Lower leg skin (tissue), 4 donors: ENCODE data around the gene ARL6IP6. TPM values are rescaled to one million over a fixed set of nuclear protein-coding genes. Genes with fewer than 3 reads are reported as not detected.

ENCODE experiments used
- DNase-seq, 2 donors: peaks; one replicate each; pipeline ENCODE4 v3.0.0-alpha.2; 2019; ENCODE audit warnings: low spot score in 2 of 2
- H3K4me3 ChIP-seq: fragments of 200-600 bp; sonication (generic); 2 replicates; pipeline ENCODE4 v1.5.1; 2017; ENCODE audit warnings: mild to moderate bottlenecking, low read depth; ENCODE audit not compliant: poor library complexity, severe bottlenecking
- POLR2A ChIP-seq, 2 donors: fragments of 450-650 bp; IDR thresholded peaks; one replicate each; pipeline ENCODE4 v1.6.1; 2016 to 2017; ENCODE audit warnings: antibody characterized with exemption in 2 of 2, mild to moderate bottlenecking in 1 of 2, moderate library complexity in 1 of 2
- WGBS, 2 donors: methylation state at CpG; one replicate each; pipeline ENCODE4 v1.1.5; 2018; 5-methylcytosine and 5-hydroxymethylcytosine counted together
- intact Hi-C: fragments of 100-400 bp; cut with DNase I; formaldehyde crosslinking; loops from one replicate; pipeline ENCODE4 v1.15.0; 2023; ENCODE audit warnings: low total_unique reads
- total RNA-seq, 4 donors: library from RNA; depleted of rRNA; stranded (reverse); fragments of >200 nt; gene quantifications; one replicate each; pipeline ENCODE4 v1.1.0, GENCODE V29; 2016
- TF ChIP-seq, protein P1 (sequence below), 3 donors: fragments of 450-650 bp; IDR thresholded peaks; one replicate each; pipeline ENCODE4 v1.5.1; 2016; ENCODE audit warnings: antibody characterized with exemption in 3 of 3, mild to moderate bottlenecking in 3 of 3, moderate library complexity in 2 of 3

Gene ARL6IP6
- total RNA-seq, 4 donors from 2014 or later = 33.6 to 45.3 (median 38.6) TPM

DNA sequence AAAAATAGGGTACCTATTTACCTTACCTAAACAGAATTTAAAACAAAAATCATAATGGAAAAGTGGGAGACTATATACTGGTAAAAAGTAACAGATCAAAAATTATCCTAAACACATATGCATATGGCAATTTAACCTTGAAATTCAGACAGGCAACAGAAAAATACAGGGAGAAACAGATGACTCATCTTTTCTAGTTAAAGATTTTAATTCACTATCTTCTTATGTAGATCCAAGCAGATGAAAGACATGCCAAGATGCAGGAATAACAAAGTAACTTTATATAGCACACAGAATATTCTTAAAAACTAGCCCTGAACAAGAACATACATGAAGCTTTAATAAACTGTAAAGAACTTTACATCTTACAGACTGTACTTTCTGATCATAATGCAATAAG is 32.1 kb upstream of the ARL6IP6 start:
- TF ChIP-seq, protein P1, sequence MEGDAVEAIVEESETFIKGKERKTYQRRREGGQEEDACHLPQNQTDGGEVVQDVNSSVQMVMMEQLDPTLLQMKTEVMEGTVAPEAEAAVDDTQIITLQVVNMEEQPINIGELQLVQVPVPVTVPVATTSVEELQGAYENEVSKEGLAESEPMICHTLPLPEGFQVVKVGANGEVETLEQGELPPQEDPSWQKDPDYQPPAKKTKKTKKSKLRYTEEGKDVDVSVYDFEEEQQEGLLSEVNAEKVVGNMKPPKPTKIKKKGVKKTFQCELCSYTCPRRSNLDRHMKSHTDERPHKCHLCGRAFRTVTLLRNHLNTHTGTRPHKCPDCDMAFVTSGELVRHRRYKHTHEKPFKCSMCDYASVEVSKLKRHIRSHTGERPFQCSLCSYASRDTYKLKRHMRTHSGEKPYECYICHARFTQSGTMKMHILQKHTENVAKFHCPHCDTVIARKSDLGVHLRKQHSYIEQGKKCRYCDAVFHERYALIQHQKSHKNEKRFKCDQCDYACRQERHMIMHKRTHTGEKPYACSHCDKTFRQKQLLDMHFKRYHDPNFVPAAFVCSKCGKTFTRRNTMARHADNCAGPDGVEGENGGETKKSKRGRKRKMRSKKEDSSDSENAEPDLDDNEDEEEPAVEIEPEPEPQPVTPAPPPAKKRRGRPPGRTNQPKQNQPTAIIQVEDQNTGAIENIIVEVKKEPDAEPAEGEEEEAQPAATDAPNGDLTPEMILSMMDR (IDR thresholded peaks at IDR 0.05) = no peak
- no peak for TF ChIP-seq POLR2A (IDR thresholded peaks at IDR 0.05)
- no peak for DNase-seq
- no peak overlapping the region for H3K4me3 ChIP-seq
- intact Hi-C loops = no loop called here

GRCh38 chr2:152693033-152693432 is 25.4 kb upstream of the ARL6IP6 start:
- TF ChIP-seq POLR2A (IDR thresholded peaks at IDR 0.05) = no peak
- TF ChIP-seq, protein P1 (IDR thresholded peaks at IDR 0.05) = no peak
- no peak overlapping the region for H3K4me3 ChIP-seq
- intact Hi-C loops = no loop called here
- DNase-seq = no peak
- WGBS, 2 donors = 95 to 97% methylated on average over 4 of the region's 4 CpGs

DNA sequence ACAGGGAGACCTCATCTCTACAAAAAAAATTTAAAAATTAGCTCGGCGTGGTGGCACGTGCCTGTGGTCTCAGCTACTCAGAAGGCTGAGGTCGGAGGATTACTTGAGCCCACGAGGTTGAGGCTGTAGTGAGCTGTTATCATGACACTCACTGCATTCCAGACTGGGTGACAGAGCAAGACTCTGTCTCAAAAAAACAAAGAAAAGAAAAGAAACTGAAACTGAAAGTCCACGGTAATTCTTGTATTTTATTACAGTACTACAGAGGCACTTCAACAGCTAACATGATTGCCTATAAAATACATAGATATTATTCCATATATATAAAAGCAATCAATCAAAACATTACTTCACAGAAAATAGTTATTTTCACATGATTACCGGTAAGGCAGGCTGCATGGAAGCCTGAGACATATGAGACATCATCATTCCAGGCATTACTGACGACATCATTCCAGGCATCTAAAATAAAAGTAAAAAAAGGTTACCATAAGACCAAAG is 24.2 kb upstream of the ARL6IP6 start:
- intact Hi-C loops = no loop called here
- WGBS, 2 donors = 60 to 64% methylated on average over 8 of the region's 8 CpGs
- DNase-seq = no peak
- no peak overlapping the region for H3K4me3 ChIP-seq
- TF ChIP-seq POLR2A (IDR thresholded peaks at IDR 0.05) = no peak
- TF ChIP-seq, protein P1 (IDR thresholded peaks at IDR 0.05) = no peak

GRCh38 chr2:152695763-152696162 is 22.7 kb upstream of the ARL6IP6 start:
- TF ChIP-seq, protein P1 (IDR thresholded peaks at IDR 0.05) = no peak
- TF ChIP-seq POLR2A (IDR thresholded peaks at IDR 0.05) = no peak
- WGBS, 2 donors = 69 to 80% methylated on average over 3 of the region's 3 CpGs
- intact Hi-C loops = no loop called here
- no peak for DNase-seq
- no peak overlapping the region for H3K4me3 ChIP-seq

GRCh38 chr2:152696476-152696875 is 21.9 kb upstream of the ARL6IP6 start:
- TF ChIP-seq, protein P1 (IDR thresholded peaks at IDR 0.05) = no peak
- TF ChIP-seq POLR2A (IDR thresholded peaks at IDR 0.05) = no peak
- intact Hi-C loops = no loop called here
- no peak overlapping the region for H3K4me3 ChIP-seq
- 84 to 91% methylated on average over 1 of the region's 1 CpG for WGBS, 2 donors
- DNase-seq = no peak

GRCh38 chr2:152701198-152701597 is 17.2 kb upstream of the ARL6IP6 start:
- intact Hi-C loops = no loop called here
- no peak overlapping the region for H3K4me3 ChIP-seq
- TF ChIP-seq POLR2A (IDR thresholded peaks at IDR 0.05) = no peak
- TF ChIP-seq, protein P1 (IDR thresholded peaks at IDR 0.05) = no peak
- no peak for DNase-seq
- 87 to 91% methylated on average over 7 of the region's 7 CpGs for WGBS, 2 donors
